Measurements from ENCODE around the gene SEC31B.

GRCh38 chr10:100502926-100503494 lies 16.7 kb downstream of the SEC31B start:
- TF ChIP-seq POLR2A (IDR thresholded peaks at IDR 0.05): no peak
- TF ChIP-seq CTCF (IDR thresholded peaks at IDR 0.05): no peak
- no peak for TF ChIP-seq EP300 (IDR thresholded peaks at IDR 0.05)
- TF ChIP-seq POLR2AphosphoS5 (IDR thresholded peaks at IDR 0.05): no peak

All from sigmoid colon (tissue), 4 donors.